Lower leg skin (tissue), 4 donors: ENCODE data around the gene F12. TPM values are rescaled to one million over a fixed set of nuclear protein-coding genes. Genes with fewer than 3 reads are reported as not detected.
A peak's percentile ranks its signal among the peaks of the same experiment; 100 is the strongest.

ENCODE experiments used
- DNase-seq, 2 donors: peaks; one replicate each; pipeline ENCODE4 v3.0.0-alpha.2; 2019; ENCODE audit warnings: low spot score in 2 of 2
- H3K4me3 ChIP-seq: fragments of 200-600 bp; sonication (generic); 2 replicates; pipeline ENCODE4 v1.5.1; 2017; ENCODE audit warnings: mild to moderate bottlenecking, low read depth; ENCODE audit not compliant: poor library complexity, severe bottlenecking
- POLR2A ChIP-seq, 2 donors: fragments of 450-650 bp; IDR thresholded peaks; one replicate each; pipeline ENCODE4 v1.6.1; 2016 to 2017; ENCODE audit warnings: antibody characterized with exemption in 2 of 2, mild to moderate bottlenecking in 1 of 2, moderate library complexity in 1 of 2
- WGBS, 2 donors: methylation state at CpG; one replicate each; pipeline ENCODE4 v1.1.5; 2018; 5-methylcytosine and 5-hydroxymethylcytosine counted together
- intact Hi-C: fragments of 100-400 bp; cut with DNase I; formaldehyde crosslinking; loops from one replicate; pipeline ENCODE4 v1.15.0; 2023; ENCODE audit warnings: low total_unique reads
- total RNA-seq, 4 donors: library from RNA; depleted of rRNA; stranded (reverse); fragments of >200 nt; gene quantifications; one replicate each; pipeline ENCODE4 v1.1.0, GENCODE V29; 2016
- TF ChIP-seq, protein P1 (sequence below), 3 donors: fragments of 450-650 bp; IDR thresholded peaks; one replicate each; pipeline ENCODE4 v1.5.1; 2016; ENCODE audit warnings: antibody characterized with exemption in 3 of 3, mild to moderate bottlenecking in 3 of 3, moderate library complexity in 2 of 3

Gene F12
- total RNA-seq, result 10 to 100 TPM in 2 of 4 donors, 1 to 10 TPM in 2; 1.9 to 14.5 (median 10.1) TPM

DNA sequence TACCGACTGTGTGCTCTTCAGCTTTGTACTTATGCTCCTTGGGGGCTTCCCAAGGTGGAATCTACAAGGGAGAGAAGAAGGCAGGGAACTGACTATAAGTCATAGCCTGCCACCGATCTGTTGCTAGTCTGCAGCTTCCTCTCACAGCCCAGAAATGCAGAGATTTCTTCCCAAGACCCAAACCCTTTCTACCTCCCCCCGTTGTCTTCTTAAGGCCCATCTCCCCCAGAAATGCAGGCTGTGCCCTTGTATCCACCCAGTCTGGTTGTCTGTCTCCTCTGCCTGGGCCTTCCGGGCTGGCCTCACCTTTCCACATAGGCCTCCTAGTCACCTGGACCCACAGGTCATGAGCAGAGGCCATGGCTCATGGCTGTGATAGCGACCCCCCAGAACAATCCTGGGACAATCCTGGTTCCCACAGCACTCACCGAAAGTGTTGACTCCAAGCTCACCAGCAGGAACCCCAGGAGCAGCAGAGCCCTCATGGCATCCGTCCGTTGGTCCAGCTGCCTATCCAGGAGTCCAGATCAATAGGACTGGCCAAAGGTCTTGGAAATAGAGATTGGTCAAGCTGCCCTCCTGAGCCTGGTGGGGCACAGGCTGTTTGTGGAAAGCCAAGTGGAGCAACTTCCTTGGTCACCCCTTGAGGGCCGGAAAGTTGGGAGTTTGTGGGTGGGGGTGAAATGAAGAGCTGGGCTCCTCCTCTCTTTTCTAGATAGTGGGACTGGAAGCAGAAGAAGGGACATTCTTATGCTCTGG lies at the start of gene F12:
F12 (minus strand) TSS at position 522 of the 759 bp plus-strand sequence; CDS start at position 485, 37 bp downstream.
- intact Hi-C loops, result no loop called here
- TF ChIP-seq, protein P1, sequence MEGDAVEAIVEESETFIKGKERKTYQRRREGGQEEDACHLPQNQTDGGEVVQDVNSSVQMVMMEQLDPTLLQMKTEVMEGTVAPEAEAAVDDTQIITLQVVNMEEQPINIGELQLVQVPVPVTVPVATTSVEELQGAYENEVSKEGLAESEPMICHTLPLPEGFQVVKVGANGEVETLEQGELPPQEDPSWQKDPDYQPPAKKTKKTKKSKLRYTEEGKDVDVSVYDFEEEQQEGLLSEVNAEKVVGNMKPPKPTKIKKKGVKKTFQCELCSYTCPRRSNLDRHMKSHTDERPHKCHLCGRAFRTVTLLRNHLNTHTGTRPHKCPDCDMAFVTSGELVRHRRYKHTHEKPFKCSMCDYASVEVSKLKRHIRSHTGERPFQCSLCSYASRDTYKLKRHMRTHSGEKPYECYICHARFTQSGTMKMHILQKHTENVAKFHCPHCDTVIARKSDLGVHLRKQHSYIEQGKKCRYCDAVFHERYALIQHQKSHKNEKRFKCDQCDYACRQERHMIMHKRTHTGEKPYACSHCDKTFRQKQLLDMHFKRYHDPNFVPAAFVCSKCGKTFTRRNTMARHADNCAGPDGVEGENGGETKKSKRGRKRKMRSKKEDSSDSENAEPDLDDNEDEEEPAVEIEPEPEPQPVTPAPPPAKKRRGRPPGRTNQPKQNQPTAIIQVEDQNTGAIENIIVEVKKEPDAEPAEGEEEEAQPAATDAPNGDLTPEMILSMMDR (IDR thresholded peaks at IDR 0.05), result no peak
- TF ChIP-seq POLR2A (IDR thresholded peaks at IDR 0.05), result no peak
- no peak within 1 kb of the TSS for H3K4me3 ChIP-seq
- no peak for DNase-seq
- 87 to 89% methylated on average over 9 of the region's 9 CpGs for WGBS, 2 donors

DNA sequence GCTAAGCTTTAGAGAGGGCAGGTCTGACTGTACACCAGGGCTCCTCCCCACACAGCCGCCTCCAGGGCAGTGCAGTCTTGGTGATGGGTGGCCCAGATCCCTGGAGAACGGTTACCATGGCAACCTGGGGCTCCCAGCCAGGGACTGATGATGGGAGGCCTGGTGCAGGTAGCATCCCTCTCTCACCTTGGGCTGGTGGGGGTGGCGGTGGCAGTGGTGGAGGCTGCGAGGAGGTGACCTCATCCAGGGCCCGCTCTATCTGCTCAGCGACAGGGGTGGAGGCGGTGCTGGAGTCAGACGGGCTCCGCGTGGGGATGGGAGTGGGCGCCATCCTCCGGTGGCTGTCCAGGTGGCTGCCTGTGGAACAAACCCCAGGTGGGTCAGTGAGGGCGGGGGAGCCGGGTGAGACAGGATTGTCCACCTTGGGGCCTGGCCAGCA lies 49.6 kb upstream of the F12 start:
- no peak for DNase-seq
- intact Hi-C loops, result loop anchor here (10.0 kb wide), 1 partner anchor 144 kb away; the partner anchor contains the start of gene MXD3
- 75 to 78% methylated on average over 13 to 14 of the region's 14 CpGs for WGBS, 2 donors
- no peak for TF ChIP-seq POLR2A (IDR thresholded peaks at IDR 0.05)
- TF ChIP-seq, protein P1 (IDR thresholded peaks at IDR 0.05), result no peak
- no peak overlapping the region for H3K4me3 ChIP-seq

DNA sequence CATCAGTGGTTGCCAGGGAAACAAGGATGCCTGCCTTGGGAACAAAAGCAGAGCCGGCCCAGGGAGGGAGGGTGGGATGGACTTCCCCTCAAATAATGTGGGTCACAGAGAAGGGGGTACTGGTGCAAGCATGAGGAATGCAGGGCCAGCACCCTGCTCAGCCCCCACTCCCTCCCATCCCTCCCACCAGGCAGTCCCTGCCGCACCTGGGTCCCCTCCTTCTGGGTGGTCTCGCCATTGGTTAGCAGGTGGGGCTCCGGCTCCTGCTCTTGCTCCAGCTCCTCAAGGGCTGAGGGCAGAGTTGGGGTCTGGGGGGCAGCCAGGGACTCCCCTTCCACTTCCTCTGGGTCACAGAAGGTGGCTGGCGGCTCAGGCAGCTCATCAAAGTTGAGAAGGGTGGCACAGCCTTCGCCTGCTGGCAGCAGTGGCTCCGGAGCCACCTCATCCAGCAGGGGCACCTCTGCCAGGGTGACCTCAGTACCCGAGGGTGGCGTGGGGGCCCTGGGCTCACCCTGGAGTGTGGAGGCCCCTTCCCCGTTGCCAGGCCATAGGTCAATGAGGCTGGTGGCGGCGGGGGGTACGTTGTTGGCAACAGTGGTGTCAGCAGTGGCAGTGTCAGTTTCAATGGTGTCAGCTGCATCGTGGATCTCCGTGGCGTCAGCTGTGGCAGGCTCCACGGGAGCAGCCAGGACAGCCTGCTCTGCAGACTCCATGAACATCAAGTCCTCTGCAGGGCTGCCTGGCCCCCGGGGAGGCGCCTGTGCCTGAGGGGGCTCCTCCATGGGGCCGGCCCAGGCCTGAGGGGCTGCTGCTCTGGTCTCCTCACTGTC lies 48.7 kb upstream of the F12 start:
- WGBS, 2 donors, result 77 to 82% methylated on average over 10 to 19 of the region's 20 CpGs
- intact Hi-C loops, result loop anchor here (10.0 kb wide), 1 partner anchor 143 kb away; the partner anchor contains the start of gene MXD3
- H3K4me3 ChIP-seq, result no peak overlapping the region
- DNase-seq, result no peak
- TF ChIP-seq, protein P1 (IDR thresholded peaks at IDR 0.05), result no peak
- TF ChIP-seq POLR2A (IDR thresholded peaks at IDR 0.05), result no peak

DNA sequence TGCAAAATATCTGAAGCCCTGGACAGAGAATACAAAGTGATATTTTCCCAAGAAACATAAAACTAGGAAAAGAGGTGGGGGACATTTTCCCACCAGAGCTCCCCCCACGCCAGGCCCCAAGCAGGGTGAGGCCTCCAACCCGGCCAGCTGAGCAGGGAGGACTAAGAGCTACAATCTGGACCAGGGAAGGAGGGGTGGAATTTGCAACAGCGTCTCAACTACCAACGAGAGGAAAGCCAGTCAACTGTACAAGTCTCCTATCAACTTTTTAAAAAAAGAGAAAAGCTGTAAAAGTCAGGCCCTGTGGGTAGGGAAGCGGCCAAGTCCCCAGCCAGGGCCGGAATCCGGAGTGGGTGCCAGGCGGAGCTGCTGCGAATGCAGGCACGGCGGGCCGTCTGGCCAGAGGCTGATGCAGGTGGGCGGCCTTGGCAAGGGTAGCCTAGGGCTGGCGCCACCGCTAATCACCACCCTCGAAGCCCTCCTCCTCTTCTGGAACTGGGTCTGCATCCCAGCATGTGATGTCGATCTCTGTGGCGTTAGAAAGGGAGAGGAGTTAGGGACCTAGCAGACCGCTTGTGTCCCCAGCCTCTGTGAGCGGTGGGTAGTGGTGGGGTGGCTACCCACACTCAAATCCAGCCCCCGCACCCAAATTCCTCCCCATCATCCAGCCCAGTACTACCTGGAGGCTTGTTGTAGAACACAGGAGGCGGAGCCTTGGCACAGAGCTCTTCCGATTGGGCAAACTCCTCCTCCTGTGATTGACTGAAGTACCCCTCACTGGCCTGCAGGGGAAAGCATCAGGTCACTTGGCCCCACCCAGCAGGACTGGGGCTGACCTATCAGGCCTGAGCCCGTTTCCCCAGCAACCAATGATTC lies 47.9 kb upstream of the F12 start:
- TF ChIP-seq POLR2A (IDR thresholded peaks at IDR 0.05), result no peak
- TF ChIP-seq, protein P1 (IDR thresholded peaks at IDR 0.05), result no peak
- intact Hi-C loops, result loop anchor here (10.0 kb wide), 1 partner anchor 142 kb away; the partner anchor contains the start of gene MXD3
- no peak overlapping the region for H3K4me3 ChIP-seq
- WGBS, 2 donors, result 56% methylated on average over 23 to 24 of the region's 24 CpGs
- DNase-seq, result peak; percentile 76 to 92

DNA sequence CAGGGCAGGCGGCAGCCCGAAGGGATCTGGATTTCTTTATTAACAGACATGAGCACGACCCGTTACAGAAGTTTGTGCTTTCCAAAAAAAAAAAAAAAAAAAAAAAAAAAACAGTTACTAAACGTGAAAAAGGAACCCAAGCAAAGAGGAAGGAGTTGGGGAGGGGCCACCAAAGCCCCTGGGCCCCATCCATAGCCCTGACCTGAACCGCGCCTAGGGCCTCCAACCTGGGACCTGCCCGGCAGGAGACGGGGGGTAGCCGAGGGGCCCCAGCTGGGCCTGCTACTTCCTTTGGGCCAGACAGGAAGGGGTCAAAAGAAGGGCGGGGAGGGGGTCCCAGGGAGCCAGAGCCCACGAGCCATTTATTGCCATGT lies 47.2 kb upstream of the F12 start:
- H3K4me3 ChIP-seq, result no peak overlapping the region
- 28 to 30% methylated on average over 10 to 11 of the region's 12 CpGs for WGBS, 2 donors
- DNase-seq, result no peak
- intact Hi-C loops, result loop anchor here (10.0 kb wide), 1 partner anchor 142 kb away; the partner anchor contains the start of gene MXD3
- TF ChIP-seq, protein P1 (IDR thresholded peaks at IDR 0.05), result no peak
- no peak for TF ChIP-seq POLR2A (IDR thresholded peaks at IDR 0.05)
